Astrocyte of the cerebellum (primary cell): ENCODE data around the gene MDFI.

Experiments
- DNase-seq: peaks from one replicate; pipeline ENCODE4 v3.0.0-alpha.2; 2011; ENCODE audit warnings: low read depth
- H3K4me3 ChIP-seq: 2 replicates; pipeline ENCODE4 v1.5.1; 2011; ENCODE audit warnings: mild to moderate bottlenecking, low read depth, low read length, moderate library complexity
- CTCF ChIP-seq: IDR thresholded peaks from 2 replicates; pipeline ENCODE4 v1.5.1; 2012; ENCODE audit warnings: low read length, low read depth, moderate library complexity, mild to moderate bottlenecking; ENCODE audit errors: missing control alignments
- in situ Hi-C: cut with HindIII; loops from 2 replicates; pipeline ENCODE4 v1.10.0; 2017; ENCODE audit warnings: low sequenced_read_pairs

MDFI gene

DNA sequence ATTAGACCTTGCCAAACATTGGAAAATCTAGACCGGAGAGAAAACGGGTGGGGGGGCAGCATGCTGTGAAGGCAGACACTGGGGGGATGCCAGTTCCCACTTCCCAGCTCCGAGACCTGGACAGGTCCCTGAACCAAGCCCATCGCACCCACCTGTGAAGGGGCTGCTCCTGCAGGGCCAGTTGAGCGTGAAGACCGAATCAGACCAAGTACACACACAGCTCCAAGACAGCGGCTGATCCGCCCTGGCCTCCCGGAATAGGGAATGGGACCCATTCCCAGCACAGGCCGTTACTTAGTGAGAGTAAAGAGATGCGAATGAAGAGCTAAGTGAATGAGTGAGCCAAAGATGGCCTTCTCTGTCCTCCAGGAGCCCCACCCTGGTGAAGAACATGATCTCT lies 41.5 kb upstream of the MDFI start:
- no peak for TF ChIP-seq CTCF
- H3K4me3 ChIP-seq, result no peak overlapping the region
- no peak for DNase-seq
- in situ Hi-C loops, result no loop called here

DNA sequence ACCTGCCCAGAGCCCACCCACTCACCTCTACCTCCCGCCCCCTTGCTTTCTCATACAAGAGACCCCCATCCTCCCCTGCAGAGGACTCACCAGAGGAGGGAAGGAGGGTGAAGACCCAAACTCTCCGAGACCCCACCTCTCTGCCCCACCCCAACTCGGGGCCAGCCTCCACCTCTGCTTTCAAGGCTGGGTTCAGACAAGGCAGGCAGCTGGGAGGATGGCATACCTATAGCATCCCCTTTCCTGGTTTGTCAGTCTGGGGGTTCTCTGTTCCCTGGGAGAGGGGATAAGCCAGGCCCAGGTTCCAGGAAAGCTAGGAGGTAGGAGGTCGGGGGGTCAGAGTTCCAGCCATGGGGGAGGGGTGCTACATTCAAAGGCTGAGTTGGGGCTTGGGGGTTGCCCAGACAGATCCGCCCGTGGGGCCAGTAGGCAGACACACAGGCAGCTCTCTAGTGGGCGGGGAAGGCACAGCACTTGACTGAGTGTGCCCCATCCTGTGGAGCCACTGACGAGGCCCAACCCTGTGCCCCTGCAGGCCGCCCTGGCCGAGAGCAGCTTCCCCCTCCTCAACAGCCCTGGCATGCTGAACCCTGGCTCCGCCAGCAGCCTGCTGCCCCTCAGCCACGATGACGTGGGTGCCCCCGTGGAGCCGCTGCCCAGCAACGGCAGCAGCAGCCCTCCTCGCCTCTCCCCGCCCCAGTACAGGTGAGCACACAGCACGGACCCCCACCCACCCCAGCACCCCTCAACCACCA lies 40.8 kb upstream of the MDFI start:
- in situ Hi-C loops, result no loop called here
- no peak for TF ChIP-seq CTCF
- DNase-seq, result no peak
- H3K4me3 ChIP-seq, result no peak overlapping the region

DNA sequence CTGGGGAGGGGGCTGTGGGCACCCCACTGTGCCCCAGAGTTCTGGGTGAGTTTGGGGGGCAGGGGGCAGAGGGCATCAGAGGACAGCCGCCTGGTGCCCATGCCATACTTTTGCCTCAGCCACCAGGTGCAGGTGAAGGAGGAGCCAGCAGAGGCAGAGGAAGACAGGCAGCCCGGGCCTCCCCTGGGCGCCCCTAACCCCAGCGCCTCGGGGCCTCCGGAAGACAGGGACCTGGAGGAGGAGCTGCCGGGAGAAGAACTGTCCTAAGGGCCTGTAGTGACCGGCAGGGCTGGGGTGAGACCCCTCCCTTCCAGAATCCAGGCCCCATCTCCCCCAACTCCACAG lies 39.6 kb upstream of the MDFI start:
- no peak overlapping the region for H3K4me3 ChIP-seq
- in situ Hi-C loops, result no loop called here
- TF ChIP-seq CTCF, result no peak
- no peak for DNase-seq

DNA sequence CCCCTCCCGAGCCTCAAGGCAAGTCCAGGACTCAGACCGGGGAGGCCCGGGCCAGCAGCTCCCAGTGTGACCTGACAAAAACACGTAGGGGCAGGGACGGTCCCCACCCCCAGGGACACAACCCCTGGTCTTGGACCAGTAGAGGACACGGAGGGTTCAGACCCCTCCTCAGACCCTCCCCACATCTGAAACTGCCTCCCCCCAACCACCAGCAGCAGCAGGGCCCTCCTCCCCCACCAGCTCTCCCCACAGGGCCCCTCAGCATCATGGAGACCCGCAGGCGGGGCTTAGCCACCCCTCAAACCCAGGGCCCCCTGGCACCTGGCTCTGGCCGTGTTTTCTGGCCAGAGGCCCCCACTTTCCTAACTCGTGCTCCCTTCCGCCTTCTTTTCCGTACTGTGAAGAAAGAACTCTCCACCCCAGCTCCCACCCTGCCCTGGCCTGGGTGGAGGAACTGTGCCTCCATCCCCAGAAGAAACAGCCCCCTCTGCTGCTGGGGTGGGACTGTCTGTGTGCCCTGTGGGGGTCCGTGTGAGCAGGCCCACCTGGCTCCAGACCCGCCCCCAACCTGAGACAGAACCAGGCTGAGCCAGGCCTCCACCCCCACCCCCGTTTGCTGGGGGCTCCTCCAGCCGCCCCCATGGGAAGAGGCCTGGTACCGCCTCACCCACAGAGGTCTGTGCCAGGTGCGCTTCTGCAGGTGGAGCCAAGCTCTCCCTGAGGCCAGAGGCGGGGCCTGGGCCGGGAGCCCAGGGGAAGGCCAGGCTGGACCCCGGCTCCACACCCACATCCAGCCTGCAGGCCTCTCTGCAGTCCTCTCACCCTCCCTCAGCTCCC lies 39.0 kb upstream of the MDFI start:
- TF ChIP-seq CTCF, result no peak
- no peak for DNase-seq
- in situ Hi-C loops, result no loop called here
- H3K4me3 ChIP-seq, result no peak overlapping the region

DNA sequence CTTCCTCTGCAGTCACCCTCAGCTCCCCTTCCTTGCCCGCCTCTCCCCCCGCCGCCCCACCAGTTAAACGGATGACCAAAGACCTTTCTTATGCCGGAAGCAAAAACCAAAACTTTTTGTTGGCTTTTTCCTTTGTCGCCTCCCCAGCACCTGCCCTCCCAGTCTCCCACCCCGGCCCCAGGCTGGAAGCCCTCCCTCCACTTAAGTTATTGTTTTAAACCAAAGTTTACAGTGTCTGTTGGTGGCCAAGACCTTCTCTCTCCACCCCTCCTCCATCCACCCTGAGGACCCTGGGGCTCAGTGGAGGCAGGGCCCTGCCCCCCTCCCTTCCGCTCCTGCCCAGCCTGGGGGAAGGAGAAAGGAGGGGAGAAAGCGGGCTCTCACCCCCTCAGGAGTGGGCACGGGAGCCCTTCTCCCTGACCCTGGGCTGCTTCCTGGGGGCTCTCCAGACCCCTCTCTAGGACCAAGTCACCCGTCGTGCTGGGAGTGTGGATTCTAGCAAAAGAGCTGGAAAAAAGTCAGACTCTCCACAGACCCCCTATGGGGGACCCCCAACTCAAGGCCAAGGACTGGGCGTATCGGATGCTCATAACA lies 38.3 kb upstream of the MDFI start:
- in situ Hi-C loops, result loop anchor here (5.0 kb wide), 1 partner anchor 43 kb away; no protein-coding TSS in a partner anchor
- no peak overlapping the region for H3K4me3 ChIP-seq
- no peak for DNase-seq
- TF ChIP-seq CTCF, result no peak

DNA sequence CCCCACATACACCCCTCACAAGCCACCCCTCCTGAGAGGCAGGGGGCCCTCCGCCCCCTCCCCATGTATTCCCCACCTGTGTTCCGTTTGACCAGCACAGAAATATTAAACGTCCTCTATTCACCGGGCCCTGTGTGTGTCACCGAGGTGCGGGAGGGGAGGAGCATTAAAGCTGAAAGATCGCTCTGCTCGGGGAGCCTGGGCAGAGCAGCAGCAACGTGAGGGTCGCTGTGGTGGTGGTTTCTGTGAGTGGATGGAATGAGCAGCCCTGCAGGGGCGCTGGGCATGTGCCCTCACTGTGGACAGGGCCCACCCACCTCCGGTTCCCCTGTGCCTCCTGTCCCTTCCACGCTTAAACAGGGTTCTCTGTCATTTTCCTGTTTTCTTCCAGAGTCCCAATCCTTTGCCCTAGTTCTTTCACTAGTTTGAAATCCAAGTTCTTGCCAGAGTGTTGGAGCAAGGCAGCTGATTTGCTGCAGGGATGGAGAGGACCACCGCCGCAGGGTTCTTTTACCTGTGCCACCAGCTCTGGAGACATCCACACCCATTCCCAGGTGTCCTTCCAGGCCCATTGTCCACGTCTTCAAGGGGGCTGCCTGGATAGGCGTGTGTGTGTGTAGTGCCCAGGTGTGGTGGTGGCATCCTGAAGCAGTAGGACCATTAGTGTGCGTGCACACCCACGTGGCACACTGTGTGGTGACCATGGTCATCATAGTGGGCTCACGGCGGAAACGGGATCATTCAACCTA lies 37.6 kb upstream of the MDFI start:
- in situ Hi-C loops, result loop anchor here (5.0 kb wide), 1 partner anchor 43 kb away; no protein-coding TSS in a partner anchor
- TF ChIP-seq CTCF, result no peak
- no peak for DNase-seq
- H3K4me3 ChIP-seq, result no peak overlapping the region
